Activated B cell treated with CpG ODN at 0.5 μM for 24 hours (primary cell): ENCODE results near the gene SLC30A2. TPM values are rescaled to one million over a fixed set of nuclear protein-coding genes. Genes with fewer than 3 reads are reported as not detected.

Source experiments
- ATAC-seq: fragments of 200-7000 bp; cut with Tn5 transposase; one replicate; pipeline ENCODE4 v1.10.0; 2021; ENCODE audit warnings: low read depth, mild to moderate bottlenecking, moderate library complexity
- CTCF ChIA-PET: fragments of 350-600 bp; sonication (Branson Sonifier 250); formaldehyde crosslinking; loops from one replicate; lab custom pipeline; 2021; ENCODE audit warnings: antibody characterized with exemption; lab: Charles Lee
- POLR2A ChIA-PET: fragments of 350-600 bp; sonication (Branson Sonifier 250); formaldehyde crosslinking; loops from one replicate; lab custom pipeline; 2021; ENCODE audit warnings: antibody characterized with exemption; lab: Charles Lee
- DNase-seq: peaks from one replicate; pipeline ENCODE4 v3.0.0; 2022
- H3K27ac Mint-ChIP-seq: one replicate; pipeline ENCODE4 v1.8.0; 2020; ENCODE audit warnings: mixed read lengths
- H3K27me3 Mint-ChIP-seq: one replicate; pipeline ENCODE4 v1.8.0; 2021; ENCODE audit warnings: mixed read lengths
- H3K36me3 Mint-ChIP-seq: one replicate; pipeline ENCODE4 v1.8.0; 2021; ENCODE audit warnings: low read depth, mixed read lengths
- H3K4me1 Mint-ChIP-seq: one replicate; pipeline ENCODE4 v1.8.0; 2021; ENCODE audit warnings: mixed read lengths
- H3K4me3 Mint-ChIP-seq: one replicate; pipeline ENCODE4 v1.8.0; 2020; ENCODE audit warnings: mild to moderate bottlenecking, mixed read lengths
- H3K9me3 Mint-ChIP-seq: one replicate; pipeline ENCODE4 v1.8.0; 2020; ENCODE audit warnings: mixed read lengths
- intact Hi-C: fragments of 100-400 bp; cut with micrococcal nuclease; formaldehyde crosslinking; loops from one replicate; pipeline ENCODE4 v1.15.1; 2024
- total RNA-seq: library from RNA; stranded (reverse); gene quantifications from 2 replicates; pipeline ENCODE4 v1.2.3, GENCODE V29; 2022
- TF ChIP-seq, protein P1 (sequence below): fragments of 200-600 bp; IDR thresholded peaks from one replicate; pipeline ENCODE4 v1.8.0; 2022; ENCODE audit warnings: antibody characterized with exemption, mild to moderate bottlenecking

Gene SLC30A2
- total RNA-seq, 1 donor from 2014 or later: not detected

DNA sequence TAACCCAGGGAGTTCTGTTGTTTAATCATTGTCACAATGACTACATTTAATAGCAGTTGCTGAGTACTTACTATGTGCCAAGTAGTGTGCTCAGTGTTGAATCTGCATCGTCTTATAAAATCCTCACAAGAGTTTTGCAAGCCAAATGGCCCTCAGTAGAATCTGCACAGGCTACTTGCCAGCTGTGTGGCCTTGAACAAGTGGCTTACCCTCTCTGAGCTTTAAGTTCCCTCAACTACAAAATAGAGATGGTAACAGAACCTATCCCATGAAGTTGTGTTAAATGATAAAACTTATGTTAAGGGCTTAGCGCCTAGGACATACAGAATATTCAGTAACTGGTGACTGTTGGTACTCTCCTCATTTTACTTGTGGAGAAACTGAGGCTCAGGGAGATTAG, 9.1 kb upstream of the SLC30A2 start:
- CTCF ChIA-PET: interaction anchor here (0.7 kb wide), 1 partner anchor 260 kb away, joined by 3 read pairs; no protein-coding TSS in a partner anchor

DNA sequence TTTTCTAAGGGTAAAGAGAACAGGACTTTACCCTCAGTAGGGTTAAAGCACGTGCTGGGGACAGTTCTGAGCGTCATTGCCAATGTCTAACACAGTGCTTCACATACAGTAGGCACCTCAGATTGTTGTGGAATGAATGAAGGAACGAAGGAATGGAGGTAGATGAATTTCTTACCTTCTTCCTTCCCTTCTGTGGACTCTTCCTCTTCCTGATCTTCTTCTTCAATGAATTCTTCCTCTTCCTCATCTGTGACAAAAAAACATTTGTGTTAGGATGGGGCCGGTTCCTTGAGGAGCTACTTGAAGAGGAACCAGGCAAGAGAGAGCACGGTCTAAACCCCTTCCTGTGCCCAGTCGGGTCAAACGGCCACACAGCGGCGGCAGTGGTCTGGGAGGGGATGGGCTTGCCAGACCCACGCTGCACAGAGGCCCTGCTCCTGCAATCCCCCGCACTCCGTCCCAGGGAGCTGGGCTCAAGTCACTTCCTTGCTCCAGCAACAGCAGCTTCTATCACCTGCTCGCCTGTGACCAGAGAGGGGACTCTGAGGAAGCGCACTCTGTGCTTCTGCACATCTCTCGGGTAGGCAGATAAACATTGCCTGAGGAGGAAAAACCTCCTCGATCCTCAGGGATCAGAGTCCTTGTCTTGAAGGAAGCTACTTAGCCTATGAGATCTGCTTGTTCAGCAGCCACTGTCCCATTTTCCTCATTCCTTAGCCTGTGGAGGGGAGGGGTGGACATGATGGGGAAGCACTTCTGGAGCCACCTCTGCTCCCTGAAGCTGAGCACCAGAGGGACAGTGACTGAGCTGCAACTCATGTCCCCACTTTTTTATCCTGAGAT, 8.0 kb upstream of the SLC30A2 start:
- POLR2A ChIA-PET: no interaction called here
- Mint-ChIP-seq H3K27ac (no peak overlapping the region), H3K27me3 (peaks cover 43% of the 10 kb centered on the region), H3K4me3 (no peak overlapping the region), H3K9me3 (no peaks in the 10 kb centered on the region), H3K36me3 (no peaks in the 10 kb centered on the region), H3K4me1 (no peaks in the 10 kb centered on the region)
- TF ChIP-seq, protein P1, sequence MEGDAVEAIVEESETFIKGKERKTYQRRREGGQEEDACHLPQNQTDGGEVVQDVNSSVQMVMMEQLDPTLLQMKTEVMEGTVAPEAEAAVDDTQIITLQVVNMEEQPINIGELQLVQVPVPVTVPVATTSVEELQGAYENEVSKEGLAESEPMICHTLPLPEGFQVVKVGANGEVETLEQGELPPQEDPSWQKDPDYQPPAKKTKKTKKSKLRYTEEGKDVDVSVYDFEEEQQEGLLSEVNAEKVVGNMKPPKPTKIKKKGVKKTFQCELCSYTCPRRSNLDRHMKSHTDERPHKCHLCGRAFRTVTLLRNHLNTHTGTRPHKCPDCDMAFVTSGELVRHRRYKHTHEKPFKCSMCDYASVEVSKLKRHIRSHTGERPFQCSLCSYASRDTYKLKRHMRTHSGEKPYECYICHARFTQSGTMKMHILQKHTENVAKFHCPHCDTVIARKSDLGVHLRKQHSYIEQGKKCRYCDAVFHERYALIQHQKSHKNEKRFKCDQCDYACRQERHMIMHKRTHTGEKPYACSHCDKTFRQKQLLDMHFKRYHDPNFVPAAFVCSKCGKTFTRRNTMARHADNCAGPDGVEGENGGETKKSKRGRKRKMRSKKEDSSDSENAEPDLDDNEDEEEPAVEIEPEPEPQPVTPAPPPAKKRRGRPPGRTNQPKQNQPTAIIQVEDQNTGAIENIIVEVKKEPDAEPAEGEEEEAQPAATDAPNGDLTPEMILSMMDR: no peak
- CTCF ChIA-PET: no interaction called here
- DNase-seq: no peak
- ATAC-seq: no peak
- intact Hi-C loops: no loop called here

More for the DNA sequence above, 9.1 kb upstream of the SLC30A2 start:
- no peaks in the 10 kb centered on the region for H3K9me3 Mint-ChIP-seq
- no peak overlapping the region for H3K4me3 Mint-ChIP-seq
- ATAC-seq (no peak), DNase-seq (no peak)
- POLR2A ChIA-PET: no interaction called here
- H3K4me1 Mint-ChIP-seq: no peaks in the 10 kb centered on the region
- TF ChIP-seq, protein P1: no peak
- H3K27ac Mint-ChIP-seq: no peak overlapping the region
- intact Hi-C loops: no loop called here
- H3K27me3 Mint-ChIP-seq: peaks cover 43% of the 10 kb centered on the region
- no peaks in the 10 kb centered on the region for H3K36me3 Mint-ChIP-seq

DNA sequence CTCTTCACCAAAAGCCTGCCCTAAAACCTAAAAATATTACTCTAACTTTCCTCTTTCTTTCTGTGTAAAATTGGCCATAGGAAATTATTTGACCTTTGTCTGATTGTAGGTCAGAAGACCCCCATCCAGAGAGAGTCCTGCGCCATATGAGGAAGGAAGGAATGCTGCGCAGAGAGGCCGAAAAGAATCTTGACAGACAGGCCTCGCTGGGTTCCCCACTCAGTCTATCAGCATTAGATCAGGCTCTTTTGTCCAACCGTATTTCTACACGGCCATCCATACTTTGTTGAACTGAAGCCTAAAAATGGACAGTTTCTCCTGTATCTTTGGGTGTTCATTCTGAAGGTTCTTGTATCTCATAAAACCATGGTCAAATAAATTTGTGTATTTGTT, 4.3 kb upstream of the SLC30A2 start:
- DNase-seq: no peak
- H3K9me3 Mint-ChIP-seq: no peaks in the 10 kb centered on the region
- H3K36me3 Mint-ChIP-seq: no peaks in the 10 kb centered on the region
- TF ChIP-seq, protein P1: no peak
- peaks cover 53% of the 10 kb centered on the region for H3K27me3 Mint-ChIP-seq
- intact Hi-C loops: no loop called here
- no peak overlapping the region for H3K27ac Mint-ChIP-seq
- no peaks in the 10 kb centered on the region for H3K4me1 Mint-ChIP-seq
- ATAC-seq: no peak
- H3K4me3 Mint-ChIP-seq: no peak overlapping the region
- ChIA-PET CTCF (no interaction called here), POLR2A (no interaction called here)

DNA sequence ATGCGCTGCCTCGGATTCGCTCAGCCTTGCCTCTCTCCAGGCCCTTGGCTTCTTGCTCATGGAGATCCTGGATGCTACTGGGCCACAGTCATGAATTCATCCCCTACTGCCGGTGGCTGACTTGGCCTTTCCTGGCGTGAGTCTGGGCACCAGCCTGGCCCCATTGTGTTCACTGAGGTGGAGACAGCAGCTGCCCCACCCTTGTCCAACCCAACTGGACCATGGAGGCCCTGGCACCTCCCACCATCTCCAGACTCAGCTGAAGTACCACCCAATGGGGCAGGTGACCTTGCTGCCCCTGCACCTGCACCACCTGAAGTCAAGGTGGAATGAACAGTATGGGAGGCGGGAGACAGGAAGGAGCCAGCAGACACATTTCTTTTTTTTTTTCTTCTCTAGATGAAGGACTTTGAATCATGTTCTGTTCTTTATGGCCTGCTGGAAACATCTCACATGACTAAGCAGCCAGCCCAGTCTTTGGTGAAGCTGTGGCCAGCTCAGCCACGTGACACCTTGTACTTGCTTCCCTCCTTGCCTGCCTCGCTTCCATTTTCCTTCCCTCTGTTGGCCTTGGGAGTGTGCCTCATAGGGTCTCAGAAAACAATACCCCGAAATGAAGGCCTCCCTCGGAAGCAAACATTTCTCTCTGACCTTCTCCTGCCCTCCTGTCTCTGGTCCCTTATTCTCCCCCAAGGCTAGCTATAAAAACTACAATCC, 3.8 kb upstream of the SLC30A2 start:
- CTCF ChIA-PET: no interaction called here

More for the DNA sequence above, 3.8 kb upstream of the SLC30A2 start:
- TF ChIP-seq, protein P1: no peak
- intact Hi-C loops: no loop called here
- H3K27me3 Mint-ChIP-seq: peaks cover 56% of the 10 kb centered on the region
- no peaks in the 10 kb centered on the region for H3K36me3 Mint-ChIP-seq
- H3K4me3 Mint-ChIP-seq: no peak overlapping the region
- H3K4me1 Mint-ChIP-seq: no peaks in the 10 kb centered on the region
- no peak for DNase-seq
- ATAC-seq: no peak
- H3K27ac Mint-ChIP-seq: no peak overlapping the region
- POLR2A ChIA-PET: no interaction called here
- no peaks in the 10 kb centered on the region for H3K9me3 Mint-ChIP-seq
